HUES6 (cell line): Measurements from ENCODE around the gene SPOCK1.

Experiments
- H3K27ac ChIP-seq: 2 replicates; pipeline ENCODE4 v1.7.0; 2013; ENCODE audit warnings: low read depth, mild to moderate bottlenecking, low read length, inconsistent platforms
- H3K27me3 ChIP-seq: 2 replicates; pipeline ENCODE4 v1.6.1; 2013; ENCODE audit warnings: low read length; ENCODE audit not compliant: control insufficient read depth, insufficient read depth
- H3K36me3 ChIP-seq: 2 replicates; pipeline ENCODE4 v1.6.1; 2013; ENCODE audit warnings: low read length; ENCODE audit not compliant: control insufficient read depth, insufficient read depth
- H3K4me1 ChIP-seq: 2 replicates; pipeline ENCODE4 v1.6.1; 2013; ENCODE audit warnings: low read length; ENCODE audit not compliant: control insufficient read depth, insufficient read depth
- H3K4me3 ChIP-seq: 2 replicates; pipeline ENCODE4 v1.5.1; 2013; ENCODE audit warnings: low read depth, low read length
- H3K9ac ChIP-seq: one replicate; pipeline ENCODE4 v1.6.1; 2013; ENCODE audit warnings: mild to moderate bottlenecking, low read length
- H3K9me3 ChIP-seq: 2 replicates; pipeline ENCODE4 v1.6.1; 2013; ENCODE audit warnings: low read depth, low read length; ENCODE audit not compliant: control insufficient read depth, insufficient read depth

The SPOCK1 gene

GRCh38 chr5:137312011-137312410, 187.1 kb downstream of the SPOCK1 start:
- Histone ChIP-seq H3K27ac (no peak overlapping the region), H3K27me3 (no peaks in the 10 kb centered on the region), H3K4me1 (peaks cover 14% of the 10 kb centered on the region), H3K9ac (no peak overlapping the region), H3K4me3 (no peak overlapping the region), H3K36me3 (no peaks in the 10 kb centered on the region), H3K9me3 (no peaks in the 10 kb centered on the region)

- Histone ChIP-seq H3K4me1 (peaks cover 14% of the 10 kb centered on the region), H3K27ac (no peak overlapping the region), H3K36me3 (no peaks in the 10 kb centered on the region), H3K9ac (no peak overlapping the region), H3K9me3 (no peaks in the 10 kb centered on the region), H3K4me3 (no peak overlapping the region), H3K27me3 (no peaks in the 10 kb centered on the region)
These were observed 188.9 kb downstream of the SPOCK1 start for GRCh38 chr5:137310051-137310730.

- Histone ChIP-seq H3K9ac (no peak overlapping the region), H3K9me3 (no peaks in the 10 kb centered on the region), H3K4me1 (peaks cover 14% of the 10 kb centered on the region), H3K4me3 (no peak overlapping the region), H3K36me3 (no peaks in the 10 kb centered on the region), H3K27me3 (no peaks in the 10 kb centered on the region), H3K27ac (no peak overlapping the region)
These were observed 189.8 kb downstream of the SPOCK1 start for GRCh38 chr5:137309290-137309689.

GRCh38 chr5:137308311-137308710, 190.8 kb downstream of the SPOCK1 start:
- peaks cover 14% of the 10 kb centered on the region for H3K4me1 ChIP-seq
- H3K4me3 ChIP-seq: no peak overlapping the region
- no peak overlapping the region for H3K27ac ChIP-seq
- no peak overlapping the region for H3K9ac ChIP-seq
- H3K9me3 ChIP-seq: no peaks in the 10 kb centered on the region
- H3K27me3 ChIP-seq: no peaks in the 10 kb centered on the region
- no peaks in the 10 kb centered on the region for H3K36me3 ChIP-seq

GRCh38 chr5:137306903-137307302, 192.2 kb downstream of the SPOCK1 start:
- Histone ChIP-seq H3K36me3 (no peaks in the 10 kb centered on the region), H3K9ac (no peak overlapping the region), H3K27me3 (no peaks in the 10 kb centered on the region), H3K27ac (no peak overlapping the region), H3K9me3 (no peaks in the 10 kb centered on the region), H3K4me3 (no peak overlapping the region), H3K4me1 (peaks cover 10% of the 10 kb centered on the region)

GRCh38 chr5:137305971-137306602, 193.0 kb downstream of the SPOCK1 start:
- H3K9me3 ChIP-seq: no peaks in the 10 kb centered on the region
- no peaks in the 10 kb centered on the region for H3K27me3 ChIP-seq
- no peak overlapping the region for H3K4me3 ChIP-seq
- H3K36me3 ChIP-seq: no peaks in the 10 kb centered on the region
- no peak overlapping the region for H3K27ac ChIP-seq
- no peak overlapping the region for H3K9ac ChIP-seq
- H3K4me1 ChIP-seq: peaks cover 9% of the 10 kb centered on the region; the same call in 1 of the 2 replicates

GRCh38 chr5:137304226-137304874, 194.8 kb downstream of the SPOCK1 start:
- Histone ChIP-seq H3K9ac (no peak overlapping the region), H3K4me3 (no peak overlapping the region), H3K4me1 (no peaks in the 10 kb centered on the region; the same call in 1 of the 2 replicates), H3K27ac (no peak overlapping the region), H3K27me3 (no peaks in the 10 kb centered on the region), H3K9me3 (no peaks in the 10 kb centered on the region), H3K36me3 (no peaks in the 10 kb centered on the region)

- no peaks in the 10 kb centered on the region; the same call in 1 of the 2 replicates for H3K4me1 ChIP-seq
- no peaks in the 10 kb centered on the region for H3K27me3 ChIP-seq
- H3K36me3 ChIP-seq: no peaks in the 10 kb centered on the region
- no peaks in the 10 kb centered on the region for H3K9me3 ChIP-seq
- no peak overlapping the region for H3K27ac ChIP-seq
- H3K4me3 ChIP-seq: no peak overlapping the region
- no peak overlapping the region for H3K9ac ChIP-seq
These were observed 195.6 kb downstream of the SPOCK1 start for GRCh38 chr5:137303509-137303908.

- Histone ChIP-seq H3K36me3 (no peaks in the 10 kb centered on the region), H3K4me3 (no peak overlapping the region), H3K9me3 (no peaks in the 10 kb centered on the region), H3K9ac (no peak overlapping the region), H3K27ac (no peak overlapping the region), H3K27me3 (no peaks in the 10 kb centered on the region), H3K4me1 (no peaks in the 10 kb centered on the region; the same call in 1 of the 2 replicates)
These were observed 198.5 kb downstream of the SPOCK1 start for GRCh38 chr5:137300411-137301240.

- Histone ChIP-seq H3K27ac (no peak overlapping the region), H3K4me1 (no peaks in the 10 kb centered on the region), H3K4me3 (no peak overlapping the region), H3K9ac (no peak overlapping the region), H3K36me3 (no peaks in the 10 kb centered on the region), H3K9me3 (no peaks in the 10 kb centered on the region), H3K27me3 (no peaks in the 10 kb centered on the region)
These were observed 202.8 kb downstream of the SPOCK1 start for GRCh38 chr5:137296213-137296781.
